K562 (cell line): ENCODE measurements around the gene PSMA8. TPM values are rescaled to one million over a fixed set of nuclear protein-coding genes. Genes with fewer than 3 reads are reported as not detected.
A peak's percentile ranks its signal among the peaks of the same experiment; 100 is the strongest.

Source experiments
- FOXK2 ChIP-seq, 2 experiments: fragments of 450-650 bp; IDR thresholded peaks in 1 of 2; conservative IDR thresholded peaks in 1 of 2; 2 replicates each; pipeline ENCODE4 v1.6.1; 2016; ENCODE audit warnings: low read depth in 2 of 2, mild to moderate bottlenecking in 1 of 2
- MYNN ChIP-seq, 2 experiments: sonication (generic); formaldehyde crosslinking in 1 of 2; IDR thresholded peaks; 2 replicates each; pipeline versions ENCODE4 v1.5.0 to v1.6.1; 2016 to 2020; ENCODE audit warnings: antibody characterized with exemption in 1 of 2, missing genetic modification reagents in 1 of 2
- NCOA4 ChIP-seq: fragments of 450-650 bp; IDR thresholded peaks from 2 replicates; pipeline ENCODE4 v1.6.1; 2018; ENCODE audit warnings: mild to moderate bottlenecking; ENCODE audit not compliant: partially characterized antibody
- POLR2G ChIP-seq: fragments of 200-400 bp; formaldehyde crosslinking; IDR thresholded peaks from 2 replicates; pipeline ENCODE4 v1.6.1; 2017; ENCODE audit warnings: low read depth, mild to moderate bottlenecking, antibody characterized with exemption, low read length, moderate library complexity
- PRDM10 ChIP-seq: fragments of 450-650 bp; IDR thresholded peaks from 2 replicates; pipeline ENCODE4 v1.6.1; 2018; ENCODE audit not compliant: partially characterized antibody
- RCOR1 ChIP-seq, 2 experiments: IDR thresholded peaks; 2 replicates each; pipeline ENCODE4 v1.6.1; 2012; ENCODE audit warnings: low read depth in 2 of 2, low read length in 2 of 2, borderline replicate concordance in 1 of 2, improper control_type of control experiment in 1 of 2
- SAP30 ChIP-seq: fragments of 200-600 bp; sonication (generic); IDR thresholded peaks from 2 replicates; pipeline ENCODE4 v1.6.1; 2012; ENCODE audit warnings: borderline replicate concordance, low read depth, mild to moderate bottlenecking, moderate library complexity, low read length, control low read depth, inconsistent platforms; ENCODE audit not compliant: insufficient read depth, poor library complexity, severe bottlenecking
- TARDBP ChIP-seq: fragments of 450-650 bp; IDR thresholded peaks from 2 replicates; pipeline ENCODE4 v1.6.1; 2016
- UBTF ChIP-seq, 2 experiments: IDR thresholded peaks; 2 replicates each; pipeline ENCODE4 v1.6.1; 2012; ENCODE audit warnings: improper control_type of control experiment in 2 of 2, low read depth in 2 of 2, low read length in 2 of 2, borderline replicate concordance in 1 of 2
- ZBTB11 ChIP-seq, 3 experiments: fragments of 200-800 bp in 1 of 3; fragments of 250-450 bp in 1 of 3; fragments of 450-650 bp in 1 of 3; sonication (Bioruptor Pico) in 1 of 3; sonication (Bioruptor generic) in 1 of 3; formaldehyde crosslinking in 1 of 3; IDR thresholded peaks; 2 replicates each; pipeline versions ENCODE4 v1.6.1 to v1.8.0; 2016 to 2022; ENCODE audit warnings: mild to moderate bottlenecking in 2 of 3, missing genetic modification characterization in 2 of 3, missing compliant biosample characterization in 1 of 3, moderate library complexity in 1 of 3
- ZNF175 ChIP-seq: fragments of 200-800 bp; sonication (Bioruptor generic); IDR thresholded peaks from 2 replicates; pipeline ENCODE4 v1.6.1; 2016; ENCODE audit warnings: low read depth, mild to moderate bottlenecking, missing genetic modification characterization, missing compliant biosample characterization
- ZNF263 ChIP-seq: sonication (generic); formaldehyde crosslinking; IDR thresholded peaks from 2 replicates; pipeline ENCODE4 v1.8.0; 2022; ENCODE audit warnings: mild to moderate bottlenecking, missing genetic modification reagents, borderline replicate concordance
- ZNF3 ChIP-seq: fragments of 250-450 bp; sonication (Bioruptor Pico); IDR thresholded peaks from 2 replicates; pipeline ENCODE4 v1.5.0; 2021; ENCODE audit warnings: mild to moderate bottlenecking, moderate library complexity
- polyA plus RNA-seq, 8 experiments: library from polyadenylated mRNA; depleted of rRNA in 4 of 8; stranded (reverse) in 5 of 8; unstranded in 3 of 8; fragments of >200 nt; fragmentation: Nextera tagmentation in 2 of 8; fragmentation: Illumina TruSeq in 1 of 8; extraction: Ambion mirVana in 2 of 8; extraction: Trizol in 1 of 8; gene quantifications; 2 replicates each; pipeline versions ENCODE4 v1.2.1 to v1.2.3, GENCODE V29; 2011 to 2014; ENCODE audit warnings: inconsistent platforms in 1 of 8, missing spikeins in 1 of 8
- total RNA-seq, 7 experiments: library from RNA; depleted of rRNA in 6 of 7; stranded (reverse); fragments of >200 nt in 6 of 7; fragmentation: Illumina TruSeq in 2 of 7; extraction: Trizol in 2 of 7; gene quantifications; 2 replicates each; pipeline versions ENCODE4 v1.2.1 to v1.2.3, GENCODE V29; 2011 to 2021; ENCODE audit warnings: low replicate concordance in 1 of 7

PSMA8 gene
- total and polyA plus RNA-seq, 9 of the 15 experiments (the other 6 are each of a cell fraction or from before 2014, with no cell fraction given) = not detected

GRCh38 chr18:26090130-26091046 is 43.3 kb upstream of the PSMA8 start, which contains the start of gene SS18 (continued):
- peak; percentile 100 for TF ChIP-seq PRDM10
- TF ChIP-seq TARDBP = no peak; the same call in 1 of the 2 replicates
- TF ChIP-seq NCOA4 = no peak
- peak; percentile 78 for TF ChIP-seq ZNF263 (CRISPR knock-in tag)
- TF ChIP-seq MYNN (IDR thresholded peaks at IDR 0.05) = no peak
- TF ChIP-seq MYNN (CRISPR knock-in tag; IDR thresholded peaks at IDR 0.05) = no peak; the same call in 1 of the 2 replicates
- TF ChIP-seq ZBTB11 (CRISPR knock-in tag; IDR thresholded peaks at IDR 0.05) = peak in 1 of 3 experiments; percentile 63; a peak in 2 of 6 replicates
- peak in 1 of 2 experiments; percentile 100; a peak in 3 of 4 replicates for TF ChIP-seq FOXK2 (conservative IDR thresholded peaks at IDR 0.05 in 1 of 2, IDR thresholded peaks at IDR 0.05 in 1 of 2; ENCODE audit: low read depth in 2 of 2)
- peak; percentile 49 to 60; a peak in 3 of 4 replicates for TF ChIP-seq UBTF (IDR thresholded peaks at IDR 0.05; ENCODE audit: borderline replicate concordance in 1 of 2, low read depth in 2 of 2, low read length in 2 of 2)
- TF ChIP-seq ZNF175 (CRISPR knock-in tag) = no peak
- TF ChIP-seq SAP30 = no peak
- peak; percentile 99 for TF ChIP-seq POLR2G
- TF ChIP-seq RCOR1 (IDR thresholded peaks at IDR 0.05; ENCODE audit: borderline replicate concordance in 1 of 2, low read depth in 2 of 2, low read length in 2 of 2) = peak in 1 of 2 experiments; percentile 52; a peak in 3 of 4 replicates
- no peak for TF ChIP-seq ZNF3
